GM18517 (cell line): Measurements from ENCODE around the gene PTGER1.

Source experiments
- ATAC-seq: cut with Tn5 transposase; IDR thresholded peaks from one replicate; pipeline ENCODE4 v1.9.1; 2021; ENCODE audit warnings: mild to moderate bottlenecking, moderate library complexity; ENCODE audit not compliant: unreplicated experiment

The PTGER1 gene

DNA sequence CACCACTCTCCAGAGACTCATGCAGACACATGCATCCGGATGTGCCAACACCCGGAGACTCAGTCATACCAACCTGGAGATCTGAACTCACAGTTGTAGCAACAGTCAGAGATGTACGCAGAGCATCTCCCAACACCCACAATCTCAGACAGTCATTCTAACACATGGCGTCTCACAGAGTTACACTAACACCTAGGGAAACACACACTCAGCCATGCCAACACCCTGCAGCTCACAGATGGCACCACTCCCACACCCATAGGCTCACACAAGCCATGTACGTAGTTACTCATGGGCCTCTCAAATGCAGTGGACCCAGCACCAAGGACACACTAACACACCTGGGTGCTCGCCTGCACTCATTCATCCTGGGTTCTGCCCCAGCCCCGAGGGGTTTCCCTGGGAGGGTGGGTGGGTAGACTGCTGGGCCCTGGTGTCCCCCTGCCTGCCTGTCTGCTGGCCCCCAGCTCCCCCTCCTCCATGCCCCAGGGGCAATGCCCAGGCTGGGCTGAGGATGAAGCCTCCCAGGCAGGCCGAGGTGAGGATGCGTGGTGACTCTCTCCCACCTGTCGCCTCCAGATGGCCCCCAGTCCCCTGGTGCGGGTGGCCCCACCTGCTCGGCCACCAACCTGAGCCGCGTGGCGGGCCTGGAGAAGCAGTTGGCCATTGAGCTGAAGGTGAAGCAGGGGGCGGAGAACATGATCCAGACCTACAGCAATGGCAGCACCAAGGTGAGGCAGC is 32.1 kb downstream of the PTGER1 start:
- ATAC-seq = no peak

DNA sequence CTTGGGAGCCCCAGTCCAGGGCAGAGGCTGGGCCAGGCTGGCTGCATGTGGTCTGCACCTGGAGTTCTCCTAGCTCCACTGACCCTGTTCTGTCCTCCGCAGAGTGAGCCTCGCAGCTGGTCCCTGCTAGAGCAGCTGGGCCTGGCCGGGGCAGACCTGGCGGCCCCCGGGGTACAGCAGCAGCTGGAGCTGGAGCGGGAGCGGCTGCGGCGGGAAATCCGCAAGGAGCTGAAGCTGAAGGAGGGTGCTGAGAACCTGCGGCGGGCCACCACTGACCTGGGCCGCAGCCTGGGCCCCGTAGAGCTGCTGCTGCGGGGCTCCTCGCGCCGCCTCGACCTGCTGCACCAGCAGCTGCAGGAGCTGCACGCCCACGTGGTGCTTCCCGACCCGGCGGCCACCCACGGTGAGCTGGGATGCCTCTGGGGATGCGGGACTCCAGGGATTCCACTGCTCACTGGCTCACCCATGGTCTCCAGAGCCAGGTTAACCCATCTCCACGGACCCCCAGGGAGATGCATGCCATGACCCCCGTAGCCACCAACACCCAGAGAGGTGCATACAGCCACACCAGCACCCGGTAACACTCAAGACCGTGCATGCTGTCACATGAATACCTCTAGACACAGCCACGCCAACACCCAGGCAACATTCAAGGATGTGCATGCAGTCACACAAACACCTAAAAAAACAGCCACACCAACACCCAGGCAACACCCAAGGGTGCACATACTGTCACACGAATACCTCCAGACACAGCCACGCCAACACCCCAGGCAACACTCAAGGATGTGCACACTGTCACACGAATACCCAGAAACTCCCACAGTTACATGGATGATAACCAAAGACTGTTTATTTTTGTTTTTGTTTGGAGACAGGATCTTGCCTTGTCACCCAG is 33.9 kb downstream of the PTGER1 start:
- no peak for ATAC-seq

DNA sequence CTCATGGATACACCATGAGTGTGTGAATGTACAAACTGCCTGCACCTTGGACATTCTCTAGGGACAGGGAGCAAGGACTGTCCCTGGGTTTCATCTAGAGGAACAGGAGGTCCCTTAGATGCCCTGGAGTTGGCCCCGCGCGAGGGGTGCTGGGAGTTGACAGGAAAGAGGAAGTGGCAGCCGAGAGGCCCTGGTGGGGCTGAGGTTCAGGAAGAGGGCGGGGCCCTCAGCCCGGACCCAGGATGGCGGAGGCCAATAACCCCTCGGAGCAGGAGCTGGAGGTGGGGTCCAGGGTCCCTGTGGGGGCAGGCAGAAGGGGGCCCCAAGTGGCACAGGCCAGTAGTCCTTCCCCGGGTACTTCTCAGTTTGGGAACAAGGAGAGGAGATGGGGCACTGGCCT is 35.1 kb downstream of the PTGER1 start:
- peak; percentile 75 for ATAC-seq

DNA sequence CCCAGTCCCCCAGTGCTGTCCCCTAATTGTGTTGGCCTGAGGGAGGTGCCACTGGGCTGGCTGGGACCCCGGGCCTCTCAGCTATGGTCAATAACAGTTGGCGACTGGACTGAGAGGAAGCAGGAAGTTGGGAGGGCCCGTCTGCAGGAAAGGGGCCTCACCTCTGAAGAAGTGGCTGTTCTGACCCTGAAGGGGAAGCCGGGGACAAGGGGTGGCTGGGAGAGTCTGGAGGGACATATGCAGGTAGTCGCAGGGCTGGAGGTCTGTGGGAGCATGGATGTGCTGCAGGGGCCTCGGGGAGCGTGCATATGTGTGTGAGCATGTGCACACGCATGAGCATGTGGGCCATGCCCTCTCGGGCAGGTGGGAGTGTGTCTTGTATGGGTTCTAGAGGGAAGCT is 36.1 kb downstream of the PTGER1 start:
- ATAC-seq = no peak

GRCh38 chr19:14437578-14438140 is 37.5 kb downstream of the PTGER1 start:
- no peak for ATAC-seq

DNA sequence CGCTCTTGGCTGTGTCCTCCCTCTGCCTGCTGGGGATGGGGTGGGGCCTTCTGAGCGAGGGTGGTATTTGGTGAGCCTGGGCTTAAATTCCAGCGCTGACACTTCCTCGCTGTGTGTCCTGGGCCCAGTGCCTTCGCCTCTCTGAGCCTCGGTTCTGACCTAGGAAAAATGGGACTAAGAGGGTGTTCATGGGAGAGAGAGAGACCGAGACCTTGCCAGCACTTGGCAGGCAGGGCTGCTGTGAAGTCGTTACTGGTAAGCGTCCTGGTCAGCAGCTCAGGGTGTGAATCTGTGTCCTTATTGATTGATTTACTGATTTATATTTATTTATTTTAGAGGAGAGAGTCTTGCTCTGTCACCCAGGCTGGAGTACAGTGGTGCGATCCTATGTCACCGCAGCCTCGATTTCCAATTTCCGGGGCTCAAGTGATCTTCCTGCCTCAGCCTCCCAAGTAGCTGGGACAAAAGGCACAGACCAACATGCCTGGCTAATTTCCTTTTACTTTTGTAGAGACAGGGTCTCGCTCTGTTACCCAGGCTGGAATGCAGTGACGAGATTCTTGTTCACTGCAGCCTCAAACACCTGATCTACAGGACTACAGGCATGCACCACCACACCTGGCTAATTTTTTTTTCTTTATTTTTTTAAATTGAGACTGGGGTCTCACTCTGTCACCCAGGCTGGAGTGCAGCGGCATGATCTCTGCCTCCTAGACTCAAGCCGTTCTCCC is 39.7 kb downstream of the PTGER1 start:
- no peak for ATAC-seq

GRCh38 chr19:14434543-14435319 is 40.4 kb downstream of the PTGER1 start:
- no peak for ATAC-seq

DNA sequence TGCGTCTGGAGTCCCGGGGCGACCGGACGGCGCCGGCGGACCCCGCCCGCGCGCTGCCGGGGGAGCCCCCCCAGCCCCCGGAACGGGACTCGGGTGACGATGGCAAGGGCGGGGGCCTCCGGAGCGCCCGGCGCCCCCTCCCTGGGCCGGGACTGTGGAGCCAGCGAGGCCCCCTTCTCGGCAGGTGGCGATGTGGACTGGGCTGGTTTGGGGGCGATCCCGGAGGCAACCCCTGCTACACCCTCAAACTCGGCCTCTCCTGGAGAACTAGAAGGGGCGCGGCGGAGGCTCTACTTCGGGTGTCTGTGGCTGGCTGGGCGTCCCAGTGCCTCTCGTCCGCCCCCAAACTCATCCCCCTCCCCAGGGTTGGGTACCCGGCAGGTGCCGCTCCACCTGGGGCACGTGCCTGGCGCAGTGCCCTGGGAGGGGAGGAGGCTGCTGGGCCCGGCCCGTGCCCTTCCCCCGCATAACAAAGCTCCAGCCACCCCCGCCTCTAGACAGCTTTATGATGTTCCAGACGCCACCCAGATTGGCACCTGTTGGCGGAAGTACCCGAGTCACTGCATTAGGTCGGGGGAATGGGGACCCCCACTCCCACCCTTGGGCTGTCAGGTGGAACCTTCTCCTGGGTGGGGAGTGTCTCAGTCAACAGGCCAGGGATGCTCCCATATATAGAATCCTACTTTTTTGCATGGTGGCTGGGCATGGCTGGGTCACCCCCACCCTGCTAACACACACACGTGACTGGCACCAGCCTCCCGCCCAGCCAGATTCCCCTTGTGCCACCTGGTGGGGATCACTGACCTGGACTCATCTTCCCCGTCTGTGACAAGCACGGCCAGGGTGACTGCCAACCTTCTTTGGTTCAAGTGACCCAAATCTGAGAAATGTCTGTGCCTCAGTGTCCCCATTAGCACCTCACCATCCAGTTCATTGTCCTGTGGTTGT is 41.3 kb downstream of the PTGER1 start:
- ATAC-seq = no peak

GRCh38 chr19:14432791-14433553 is 42.2 kb downstream of the PTGER1 start, which contains the start of gene PKN1:
PKN1 (plus strand) TSS chr19:14433306; CDS start chr19:14433522, 216 bp downstream.
- no peak for ATAC-seq

GRCh38 chr19:14430712-14431111 is 44.4 kb downstream of the PTGER1 start:
- no peak for ATAC-seq

- ATAC-seq = no peak
These were observed 46.2 kb downstream of the PTGER1 start for GRCh38 chr19:14428882-14429416.

- no peak for ATAC-seq
These were observed 47.7 kb downstream of the PTGER1 start for GRCh38 chr19:14427461-14427860.

GRCh38 chr19:14425696-14426138 is 49.4 kb downstream of the PTGER1 start:
- no peak for ATAC-seq
